Liver (tissue), 9 donors: Measurements from ENCODE around the gene MALRD1. TPM values are rescaled to one million over a fixed set of nuclear protein-coding genes. Genes with fewer than 3 reads are reported as not detected.

Experiments
- DNase-seq: peaks from one replicate; pipeline ENCODE4 v3.0.0-alpha.2; 2017; ENCODE audit warnings: low spot score
- H3K27ac ChIP-seq, 2 donors: one replicate each; pipeline ENCODE4 v1.7.0; 2013; ENCODE audit warnings: inconsistent platforms in 2 of 2, low read length in 2 of 2, control low read depth in 1 of 2, low read depth in 1 of 2, mild to moderate bottlenecking in 1 of 2
- H3K27me3 ChIP-seq, 4 donors: one replicate each; pipeline versions ENCODE4 v1.6.1 to v1.7.0; 2013; ENCODE audit warnings: low read length in 3 of 4, inconsistent platforms in 1 of 4, mild to moderate bottlenecking in 1 of 4, moderate library complexity in 1 of 4; ENCODE audit not compliant: control insufficient read depth in 4 of 4, insufficient read depth in 4 of 4
- H3K36me3 ChIP-seq, 4 donors: one replicate each; pipeline versions ENCODE4 v1.6.1 to v1.7.0; 2013; ENCODE audit warnings: low read length in 3 of 4, mild to moderate bottlenecking in 3 of 4, low read depth in 1 of 4, moderate library complexity in 1 of 4; ENCODE audit not compliant: control insufficient read depth in 4 of 4, insufficient read depth in 3 of 4
- H3K4me1 ChIP-seq, 4 donors: one replicate each; pipeline versions ENCODE4 v1.6.1 to v1.7.0; 2013; ENCODE audit warnings: low read length in 3 of 4, mild to moderate bottlenecking in 3 of 4, moderate library complexity in 1 of 4; ENCODE audit not compliant: control insufficient read depth in 4 of 4, insufficient read depth in 4 of 4
- H3K4me3 ChIP-seq, 3 donors: one replicate each; pipeline versions ENCODE4 v1.6.1 to v1.7.0; 2013; ENCODE audit warnings: low read length in 3 of 3, control low read depth in 1 of 3, low read depth in 1 of 3, mild to moderate bottlenecking in 1 of 3
- H3K9ac ChIP-seq, 2 donors: one replicate each; pipeline ENCODE4 v1.7.0; 2013; ENCODE audit warnings: low read length in 2 of 2, mild to moderate bottlenecking in 2 of 2, moderate library complexity in 2 of 2, control low read depth in 1 of 2, low read depth in 1 of 2
- H3K9me3 ChIP-seq, 4 donors: one replicate each; pipeline versions ENCODE4 v1.6.1 to v1.7.0; 2013; ENCODE audit warnings: low read length in 3 of 4; ENCODE audit not compliant: control insufficient read depth in 4 of 4
- EGR1 ChIP-seq, 2 donors: IDR thresholded peaks; 2 replicates each; pipeline ENCODE4 v1.6.1; 2016 to 2018; ENCODE audit warnings: antibody characterized with exemption in 2 of 2, low read depth in 2 of 2
- FOXA1 ChIP-seq: IDR thresholded peaks from 2 replicates; pipeline ENCODE4 v1.6.1; 2016; ENCODE audit warnings: antibody characterized with exemption
- FOXA2 ChIP-seq: IDR thresholded peaks from 2 replicates; pipeline ENCODE4 v1.6.1; 2016; ENCODE audit warnings: antibody characterized with exemption
- HNF4A ChIP-seq, 2 donors: conservative IDR thresholded peaks; 2 replicates each; pipeline ENCODE4 v1.6.1; 2016; ENCODE audit warnings: antibody characterized with exemption in 2 of 2, mild to moderate bottlenecking in 2 of 2
- JUND ChIP-seq, 2 donors: IDR thresholded peaks; 2 replicates each; pipeline ENCODE4 v1.6.1; 2016; ENCODE audit warnings: antibody characterized with exemption in 2 of 2
- MAX ChIP-seq: IDR thresholded peaks from 2 replicates; pipeline ENCODE4 v1.6.1; 2016; ENCODE audit warnings: antibody characterized with exemption
- NR2F2 ChIP-seq: IDR thresholded peaks from 2 replicates; pipeline ENCODE4 v1.6.1; 2016; ENCODE audit warnings: antibody characterized with exemption
- SP1 ChIP-seq: IDR thresholded peaks from 2 replicates; pipeline ENCODE4 v1.6.1; 2018; ENCODE audit warnings: antibody characterized with exemption, mild to moderate bottlenecking
- TAF1 ChIP-seq: conservative IDR thresholded peaks from 2 replicates; pipeline ENCODE4 v1.6.1; 2016; ENCODE audit warnings: antibody characterized with exemption, mild to moderate bottlenecking
- WGBS: extraction: QIAGEN DNeasy Blood & Tissue Kit; methylation state at CpG from one replicate; pipeline ENCODE4 v1.1.7; 2013; 5-methylcytosine and 5-hydroxymethylcytosine counted together
- polyA plus RNA-seq, 2 donors: library from polyadenylated mRNA; stranded (reverse) in 1 of 2; unstranded in 1 of 2; fragments of 200-250 nt in 1 of 2; fragments of >200 nt in 1 of 2; fragmentation: Nextera tagmentation in 1 of 2; extraction: Ambion mirVana in 1 of 2; gene quantifications; one replicate each; pipeline versions ENCODE4 v1.2.1 to v1.2.3, GENCODE V29; 2013 to 2015
- total RNA-seq, 2 donors: library from RNA; depleted of rRNA; stranded (reverse); fragments of >200 nt; gene quantifications; one replicate each; pipeline ENCODE4 v1.2.3, GENCODE V29; 2014
- TF ChIP-seq, protein P1 (sequence below): IDR thresholded peaks from 2 replicates; pipeline ENCODE4 v1.6.1; 2016; ENCODE audit warnings: antibody characterized with exemption
- TF ChIP-seq, protein P2 (sequence below): IDR thresholded peaks from 2 replicates; pipeline ENCODE4 v1.6.1; 2016; ENCODE audit warnings: antibody characterized with exemption, mild to moderate bottlenecking
- TF ChIP-seq, protein P3 (sequence below): fragments of 150-350 bp; IDR thresholded peaks from 2 replicates; pipeline ENCODE4 v1.5.1; 2017; ENCODE audit warnings: improper control_type of control experiment, low read depth, low read length; ENCODE audit not compliant: missing input control
- donor health status: healthy.
- donor health status: healthy.
- donor health status: healthy.
- donor health status: healthy.
- donor health status: healthy.

MALRD1 gene
- total and polyA plus RNA-seq, 4 donors = 0.37 to 0.59 TPM; not detected in 2

GRCh38 chr10:19077276-19077675 lies 28.7 kb downstream of the MALRD1 start (continued):
- TF ChIP-seq, protein P1, sequence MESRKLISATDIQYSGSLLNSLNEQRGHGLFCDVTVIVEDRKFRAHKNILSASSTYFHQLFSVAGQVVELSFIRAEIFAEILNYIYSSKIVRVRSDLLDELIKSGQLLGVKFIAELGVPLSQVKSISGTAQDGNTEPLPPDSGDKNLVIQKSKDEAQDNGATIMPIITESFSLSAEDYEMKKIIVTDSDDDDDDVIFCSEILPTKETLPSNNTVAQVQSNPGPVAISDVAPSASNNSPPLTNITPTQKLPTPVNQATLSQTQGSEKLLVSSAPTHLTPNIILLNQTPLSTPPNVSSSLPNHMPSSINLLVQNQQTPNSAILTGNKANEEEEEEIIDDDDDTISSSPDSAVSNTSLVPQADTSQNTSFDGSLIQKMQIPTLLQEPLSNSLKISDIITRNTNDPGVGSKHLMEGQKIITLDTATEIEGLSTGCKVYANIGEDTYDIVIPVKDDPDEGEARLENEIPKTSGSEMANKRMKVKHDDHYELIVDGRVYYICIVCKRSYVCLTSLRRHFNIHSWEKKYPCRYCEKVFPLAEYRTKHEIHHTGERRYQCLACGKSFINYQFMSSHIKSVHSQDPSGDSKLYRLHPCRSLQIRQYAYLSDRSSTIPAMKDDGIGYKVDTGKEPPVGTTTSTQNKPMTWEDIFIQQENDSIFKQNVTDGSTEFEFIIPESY = no peak
- TF ChIP-seq NR2F2 (no peak), FOXA1 (no peak), EGR1 (IDR thresholded peaks at IDR 0.05; ENCODE audit: low read depth in 2 of 2) (no peak), FOXA2 (no peak), SP1 (no peak), JUND (IDR thresholded peaks at IDR 0.05) (no peak), HNF4A (conservative IDR thresholded peaks at IDR 0.05) (no peak), TAF1 (no peak)

GRCh38 chr10:19096501-19097073 lies 48.0 kb downstream of the MALRD1 start:
- Histone ChIP-seq H3K36me3 (no peaks in the 10 kb centered on the region), H3K4me1 (no peaks in the 10 kb centered on the region)
- 64% methylated on average over 5 of the region's 5 CpGs for WGBS

More at GRCh38 chr10:19096501-19097073, 48.0 kb downstream of the MALRD1 start:
- H3K9ac ChIP-seq = no peak overlapping the region
- H3K9me3 ChIP-seq = peaks cover 0 to 1% (median 0%) of the 10 kb centered on the region in 4 donors
- no peak for DNase-seq
- H3K27me3 ChIP-seq = no peaks in the 10 kb centered on the region
- H3K4me3 ChIP-seq = no peak overlapping the region
- TF ChIP-seq TAF1 (no peak), EGR1 (IDR thresholded peaks at IDR 0.05; ENCODE audit: low read depth in 2 of 2) (no peak), HNF4A (conservative IDR thresholded peaks at IDR 0.05) (no peak), FOXA1 (no peak), MAX (no peak)
- TF ChIP-seq, protein P2, sequence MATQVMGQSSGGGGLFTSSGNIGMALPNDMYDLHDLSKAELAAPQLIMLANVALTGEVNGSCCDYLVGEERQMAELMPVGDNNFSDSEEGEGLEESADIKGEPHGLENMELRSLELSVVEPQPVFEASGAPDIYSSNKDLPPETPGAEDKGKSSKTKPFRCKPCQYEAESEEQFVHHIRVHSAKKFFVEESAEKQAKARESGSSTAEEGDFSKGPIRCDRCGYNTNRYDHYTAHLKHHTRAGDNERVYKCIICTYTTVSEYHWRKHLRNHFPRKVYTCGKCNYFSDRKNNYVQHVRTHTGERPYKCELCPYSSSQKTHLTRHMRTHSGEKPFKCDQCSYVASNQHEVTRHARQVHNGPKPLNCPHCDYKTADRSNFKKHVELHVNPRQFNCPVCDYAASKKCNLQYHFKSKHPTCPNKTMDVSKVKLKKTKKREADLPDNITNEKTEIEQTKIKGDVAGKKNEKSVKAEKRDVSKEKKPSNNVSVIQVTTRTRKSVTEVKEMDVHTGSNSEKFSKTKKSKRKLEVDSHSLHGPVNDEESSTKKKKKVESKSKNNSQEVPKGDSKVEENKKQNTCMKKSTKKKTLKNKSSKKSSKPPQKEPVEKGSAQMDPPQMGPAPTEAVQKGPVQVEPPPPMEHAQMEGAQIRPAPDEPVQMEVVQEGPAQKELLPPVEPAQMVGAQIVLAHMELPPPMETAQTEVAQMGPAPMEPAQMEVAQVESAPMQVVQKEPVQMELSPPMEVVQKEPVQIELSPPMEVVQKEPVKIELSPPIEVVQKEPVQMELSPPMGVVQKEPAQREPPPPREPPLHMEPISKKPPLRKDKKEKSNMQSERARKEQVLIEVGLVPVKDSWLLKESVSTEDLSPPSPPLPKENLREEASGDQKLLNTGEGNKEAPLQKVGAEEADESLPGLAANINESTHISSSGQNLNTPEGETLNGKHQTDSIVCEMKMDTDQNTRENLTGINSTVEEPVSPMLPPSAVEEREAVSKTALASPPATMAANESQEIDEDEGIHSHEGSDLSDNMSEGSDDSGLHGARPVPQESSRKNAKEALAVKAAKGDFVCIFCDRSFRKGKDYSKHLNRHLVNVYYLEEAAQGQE = no peak
- TF ChIP-seq, protein P3, sequence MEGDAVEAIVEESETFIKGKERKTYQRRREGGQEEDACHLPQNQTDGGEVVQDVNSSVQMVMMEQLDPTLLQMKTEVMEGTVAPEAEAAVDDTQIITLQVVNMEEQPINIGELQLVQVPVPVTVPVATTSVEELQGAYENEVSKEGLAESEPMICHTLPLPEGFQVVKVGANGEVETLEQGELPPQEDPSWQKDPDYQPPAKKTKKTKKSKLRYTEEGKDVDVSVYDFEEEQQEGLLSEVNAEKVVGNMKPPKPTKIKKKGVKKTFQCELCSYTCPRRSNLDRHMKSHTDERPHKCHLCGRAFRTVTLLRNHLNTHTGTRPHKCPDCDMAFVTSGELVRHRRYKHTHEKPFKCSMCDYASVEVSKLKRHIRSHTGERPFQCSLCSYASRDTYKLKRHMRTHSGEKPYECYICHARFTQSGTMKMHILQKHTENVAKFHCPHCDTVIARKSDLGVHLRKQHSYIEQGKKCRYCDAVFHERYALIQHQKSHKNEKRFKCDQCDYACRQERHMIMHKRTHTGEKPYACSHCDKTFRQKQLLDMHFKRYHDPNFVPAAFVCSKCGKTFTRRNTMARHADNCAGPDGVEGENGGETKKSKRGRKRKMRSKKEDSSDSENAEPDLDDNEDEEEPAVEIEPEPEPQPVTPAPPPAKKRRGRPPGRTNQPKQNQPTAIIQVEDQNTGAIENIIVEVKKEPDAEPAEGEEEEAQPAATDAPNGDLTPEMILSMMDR = no peak
- no peak overlapping the region for H3K27ac ChIP-seq
